HEK293 (cell line): ENCODE data around the gene RMND5B.
A peak's percentile ranks its signal among the peaks of the same experiment; 100 is the strongest.

Experiments
- KLF1 ChIP-seq: fragments of 450-650 bp; formaldehyde crosslinking; IDR thresholded peaks from 2 replicates; pipeline ENCODE4 v1.5.1; 2016; ENCODE audit warnings: missing biosample characterization, missing genetic modification characterization
- PRDM1 ChIP-seq: fragments of 450-650 bp; formaldehyde crosslinking; IDR thresholded peaks from 2 replicates; pipeline ENCODE4; 2016; ENCODE audit warnings: missing biosample characterization, missing genetic modification characterization
- ZIC2 ChIP-seq: fragments of 450-650 bp; formaldehyde crosslinking; IDR thresholded peaks from 2 replicates; pipeline ENCODE4 v1.5.1; 2016; ENCODE audit warnings: missing biosample characterization, missing genetic modification characterization
- ZNF132 ChIP-seq: fragments of 450-650 bp; formaldehyde crosslinking; IDR thresholded peaks from 2 replicates; pipeline ENCODE4 v1.5.1; 2017; ENCODE audit warnings: missing biosample characterization, missing genetic modification characterization, borderline replicate concordance
- ZNF133 ChIP-seq: fragments of 450-650 bp; formaldehyde crosslinking; IDR thresholded peaks from 2 replicates; pipeline ENCODE4 v1.5.1; 2016; ENCODE audit warnings: missing biosample characterization, missing genetic modification characterization
- ZNF266 ChIP-seq: fragments of 450-650 bp; formaldehyde crosslinking; IDR thresholded peaks from 2 replicates; pipeline ENCODE4 v1.5.1; 2016; ENCODE audit warnings: missing biosample characterization, missing genetic modification characterization, low read depth
- ZNF433 ChIP-seq: fragments of 450-650 bp; formaldehyde crosslinking; IDR thresholded peaks from 2 replicates; pipeline ENCODE4 v1.5.1; 2016; ENCODE audit warnings: missing biosample characterization, missing genetic modification characterization, low read depth
- ZNF560 ChIP-seq: fragments of 450-650 bp; formaldehyde crosslinking; IDR thresholded peaks from 2 replicates; pipeline ENCODE4 v1.5.1; 2017; ENCODE audit warnings: missing biosample characterization, missing genetic modification characterization, borderline replicate concordance
- ZNF621 ChIP-seq: fragments of 450-650 bp; formaldehyde crosslinking; IDR thresholded peaks from 2 replicates; pipeline ENCODE4 v1.5.1; 2017; ENCODE audit warnings: missing biosample characterization, missing genetic modification characterization
- ZNF785 ChIP-seq: fragments of 450-650 bp; formaldehyde crosslinking; IDR thresholded peaks from 2 replicates; pipeline ENCODE4 v1.5.1; 2016; ENCODE audit warnings: missing biosample characterization, missing genetic modification characterization
- ZNF830 ChIP-seq: fragments of 450-650 bp; IDR thresholded peaks from 2 replicates; pipeline ENCODE4 v1.5.0; 2018; ENCODE audit warnings: missing biosample characterization, missing genetic modification characterization, low read depth, mild to moderate bottlenecking, moderate library complexity
- ZNF837 ChIP-seq: fragments of 450-650 bp; formaldehyde crosslinking; IDR thresholded peaks from 2 replicates; pipeline ENCODE4 v1.5.1; 2016; ENCODE audit warnings: missing biosample characterization, missing genetic modification characterization
- ZSCAN30 ChIP-seq: fragments of 450-650 bp; IDR thresholded peaks from 2 replicates; pipeline ENCODE4 v1.5.1; 2018; ENCODE audit warnings: missing biosample characterization, mild to moderate bottlenecking, missing genetic modification characterization, moderate library complexity
- TF ChIP-seq, protein P1 (sequence below): fragments of 450-650 bp; formaldehyde crosslinking; conservative IDR thresholded peaks from 2 replicates; pipeline ENCODE4 v1.5.1; 2016; ENCODE audit warnings: low read depth, missing biosample characterization, missing genetic modification characterization
- TF ChIP-seq, protein P2 (sequence below): fragments of 450-650 bp; formaldehyde crosslinking; IDR thresholded peaks from 2 replicates; pipeline ENCODE4 v1.5.1; 2016; ENCODE audit warnings: missing biosample characterization, missing genetic modification characterization
- TF ChIP-seq, protein P3 (sequence below): IDR thresholded peaks from 2 replicates; pipeline ENCODE4 v1.6.1; 2011; ENCODE audit warnings: mild to moderate bottlenecking, low read depth, low read length, borderline replicate concordance
- TF ChIP-seq, protein P4 (sequence below): fragments of 450-650 bp; formaldehyde crosslinking; IDR thresholded peaks from 2 replicates; pipeline ENCODE4 v1.5.1; 2016; ENCODE audit warnings: missing biosample characterization, missing genetic modification characterization, low read depth

Gene RMND5B

DNA sequence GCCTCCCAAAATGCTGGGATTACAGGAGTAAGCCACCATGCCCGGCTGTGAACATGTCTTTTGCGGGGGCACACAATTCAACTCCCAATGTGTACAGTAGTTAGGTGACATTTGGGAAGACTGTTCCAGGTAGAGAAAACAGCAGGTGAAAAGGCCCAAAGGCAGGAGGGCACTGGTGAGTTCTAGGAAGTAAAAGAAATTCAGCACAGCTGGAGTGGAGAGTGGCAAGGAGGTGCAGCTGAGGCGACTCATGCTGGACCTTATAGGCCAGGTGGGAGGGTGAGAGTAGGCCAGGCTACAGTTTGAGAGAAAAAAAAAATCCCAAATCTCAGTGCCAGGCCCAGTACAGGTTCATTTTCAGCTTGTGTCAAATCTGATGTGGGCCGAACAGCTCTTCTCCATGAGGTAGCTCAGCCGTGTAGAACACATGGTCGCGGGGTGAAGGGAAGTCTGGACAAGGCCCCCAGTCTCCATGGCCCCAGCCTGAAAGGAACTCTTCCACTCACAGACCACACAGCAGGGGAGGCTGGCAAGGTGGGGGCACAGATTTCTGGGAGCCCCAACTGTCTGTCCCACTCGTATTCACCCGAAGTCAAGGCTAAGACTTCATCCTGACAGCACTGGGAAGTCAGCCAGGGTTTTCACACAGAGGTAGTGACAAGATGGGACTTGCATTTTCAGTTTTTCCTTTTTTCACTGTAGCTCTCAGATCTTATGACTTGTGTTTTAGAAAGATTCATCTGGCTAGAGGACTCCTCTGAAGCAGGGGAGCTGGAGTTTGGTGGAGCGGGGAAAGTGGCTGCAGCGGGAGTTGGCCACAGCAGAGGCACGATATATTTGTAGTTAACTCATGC is 69.0 kb downstream of the RMND5B start (continued):
- TF ChIP-seq, protein P1, sequence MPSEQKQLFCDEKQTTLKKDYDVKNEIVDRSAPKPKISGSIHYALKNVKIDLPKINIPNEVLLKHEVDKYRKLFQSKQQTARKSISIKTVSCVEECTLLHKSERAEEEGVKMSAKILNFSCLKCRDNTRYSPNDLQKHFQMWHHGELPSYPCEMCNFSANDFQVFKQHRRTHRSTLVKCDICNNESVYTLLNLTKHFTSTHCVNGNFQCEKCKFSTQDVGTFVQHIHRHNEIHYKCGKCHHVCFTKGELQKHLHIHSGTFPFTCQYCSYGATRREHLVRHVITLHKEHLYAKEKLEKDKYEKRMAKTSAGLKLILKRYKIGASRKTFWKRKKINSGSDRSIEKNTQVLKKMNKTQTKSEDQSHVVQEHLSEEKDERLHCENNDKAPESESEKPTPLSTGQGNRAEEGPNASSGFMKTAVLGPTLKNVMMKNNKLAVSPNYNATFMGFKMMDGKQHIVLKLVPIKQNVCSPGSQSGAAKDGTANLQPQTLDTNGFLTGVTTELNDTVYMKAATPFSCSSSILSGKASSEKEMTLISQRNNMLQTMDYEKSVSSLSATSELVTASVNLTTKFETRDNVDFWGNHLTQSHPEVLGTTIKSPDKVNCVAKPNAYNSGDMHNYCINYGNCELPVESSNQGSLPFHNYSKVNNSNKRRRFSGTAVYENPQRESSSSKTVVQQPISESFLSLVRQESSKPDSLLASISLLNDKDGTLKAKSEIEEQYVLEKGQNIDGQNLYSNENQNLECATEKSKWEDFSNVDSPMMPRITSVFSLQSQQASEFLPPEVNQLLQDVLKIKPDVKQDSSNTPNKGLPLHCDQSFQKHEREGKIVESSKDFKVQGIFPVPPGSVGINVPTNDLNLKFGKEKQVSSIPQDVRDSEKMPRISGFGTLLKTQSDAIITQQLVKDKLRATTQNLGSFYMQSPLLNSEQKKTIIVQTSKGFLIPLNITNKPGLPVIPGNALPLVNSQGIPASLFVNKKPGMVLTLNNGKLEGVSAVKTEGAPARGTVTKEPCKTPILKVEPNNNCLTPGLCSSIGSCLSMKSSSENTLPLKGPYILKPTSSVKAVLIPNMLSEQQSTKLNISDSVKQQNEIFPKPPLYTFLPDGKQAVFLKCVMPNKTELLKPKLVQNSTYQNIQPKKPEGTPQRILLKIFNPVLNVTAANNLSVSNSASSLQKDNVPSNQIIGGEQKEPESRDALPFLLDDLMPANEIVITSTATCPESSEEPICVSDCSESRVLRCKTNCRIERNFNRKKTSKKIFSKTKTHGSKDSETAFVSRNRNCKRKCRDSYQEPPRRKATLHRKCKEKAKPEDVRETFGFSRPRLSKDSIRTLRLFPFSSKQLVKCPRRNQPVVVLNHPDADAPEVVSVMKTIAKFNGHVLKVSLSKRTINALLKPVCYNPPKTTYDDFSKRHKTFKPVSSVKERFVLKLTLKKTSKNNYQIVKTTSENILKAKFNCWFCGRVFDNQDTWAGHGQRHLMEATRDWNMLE (tag by site-specific recombination) = no peak
- TF ChIP-seq ZNF266 (tag by site-specific recombination) = no peak
- TF ChIP-seq ZIC2 (tag by site-specific recombination) = peak; percentile 50
- TF ChIP-seq, protein P2, sequence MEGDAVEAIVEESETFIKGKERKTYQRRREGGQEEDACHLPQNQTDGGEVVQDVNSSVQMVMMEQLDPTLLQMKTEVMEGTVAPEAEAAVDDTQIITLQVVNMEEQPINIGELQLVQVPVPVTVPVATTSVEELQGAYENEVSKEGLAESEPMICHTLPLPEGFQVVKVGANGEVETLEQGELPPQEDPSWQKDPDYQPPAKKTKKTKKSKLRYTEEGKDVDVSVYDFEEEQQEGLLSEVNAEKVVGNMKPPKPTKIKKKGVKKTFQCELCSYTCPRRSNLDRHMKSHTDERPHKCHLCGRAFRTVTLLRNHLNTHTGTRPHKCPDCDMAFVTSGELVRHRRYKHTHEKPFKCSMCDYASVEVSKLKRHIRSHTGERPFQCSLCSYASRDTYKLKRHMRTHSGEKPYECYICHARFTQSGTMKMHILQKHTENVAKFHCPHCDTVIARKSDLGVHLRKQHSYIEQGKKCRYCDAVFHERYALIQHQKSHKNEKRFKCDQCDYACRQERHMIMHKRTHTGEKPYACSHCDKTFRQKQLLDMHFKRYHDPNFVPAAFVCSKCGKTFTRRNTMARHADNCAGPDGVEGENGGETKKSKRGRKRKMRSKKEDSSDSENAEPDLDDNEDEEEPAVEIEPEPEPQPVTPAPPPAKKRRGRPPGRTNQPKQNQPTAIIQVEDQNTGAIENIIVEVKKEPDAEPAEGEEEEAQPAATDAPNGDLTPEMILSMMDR (tag by site-specific recombination) = no peak
- peak; percentile 73 for TF ChIP-seq PRDM1 (tag by site-specific recombination)
- TF ChIP-seq ZNF133 (tag by site-specific recombination) = no peak
- no peak for TF ChIP-seq KLF1
- TF ChIP-seq ZNF433 (tag by site-specific recombination) = no peak
- TF ChIP-seq, protein P3, sequence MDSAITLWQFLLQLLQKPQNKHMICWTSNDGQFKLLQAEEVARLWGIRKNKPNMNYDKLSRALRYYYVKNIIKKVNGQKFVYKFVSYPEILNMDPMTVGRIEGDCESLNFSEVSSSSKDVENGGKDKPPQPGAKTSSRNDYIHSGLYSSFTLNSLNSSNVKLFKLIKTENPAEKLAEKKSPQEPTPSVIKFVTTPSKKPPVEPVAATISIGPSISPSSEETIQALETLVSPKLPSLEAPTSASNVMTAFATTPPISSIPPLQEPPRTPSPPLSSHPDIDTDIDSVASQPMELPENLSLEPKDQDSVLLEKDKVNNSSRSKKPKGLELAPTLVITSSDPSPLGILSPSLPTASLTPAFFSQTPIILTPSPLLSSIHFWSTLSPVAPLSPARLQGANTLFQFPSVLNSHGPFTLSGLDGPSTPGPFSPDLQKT = no peak
- no peak for TF ChIP-seq ZNF560
- TF ChIP-seq ZNF830 (tag by site-specific recombination) = no peak
- no peak for TF ChIP-seq ZNF621
- TF ChIP-seq ZNF785 (tag by site-specific recombination) = no peak
- TF ChIP-seq, protein P4, sequence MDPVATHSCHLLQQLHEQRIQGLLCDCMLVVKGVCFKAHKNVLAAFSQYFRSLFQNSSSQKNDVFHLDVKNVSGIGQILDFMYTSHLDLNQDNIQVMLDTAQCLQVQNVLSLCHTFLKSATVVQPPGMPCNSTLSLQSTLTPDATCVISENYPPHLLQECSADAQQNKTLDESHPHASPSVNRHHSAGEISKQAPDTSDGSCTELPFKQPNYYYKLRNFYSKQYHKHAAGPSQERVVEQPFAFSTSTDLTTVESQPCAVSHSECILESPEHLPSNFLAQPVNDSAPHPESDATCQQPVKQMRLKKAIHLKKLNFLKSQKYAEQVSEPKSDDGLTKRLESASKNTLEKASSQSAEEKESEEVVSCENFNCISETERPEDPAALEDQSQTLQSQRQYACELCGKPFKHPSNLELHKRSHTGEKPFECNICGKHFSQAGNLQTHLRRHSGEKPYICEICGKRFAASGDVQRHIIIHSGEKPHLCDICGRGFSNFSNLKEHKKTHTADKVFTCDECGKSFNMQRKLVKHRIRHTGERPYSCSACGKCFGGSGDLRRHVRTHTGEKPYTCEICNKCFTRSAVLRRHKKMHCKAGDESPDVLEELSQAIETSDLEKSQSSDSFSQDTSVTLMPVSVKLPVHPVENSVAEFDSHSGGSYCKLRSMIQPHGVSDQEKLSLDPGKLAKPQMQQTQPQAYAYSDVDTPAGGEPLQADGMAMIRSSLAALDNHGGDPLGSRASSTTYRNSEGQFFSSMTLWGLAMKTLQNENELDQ = no peak
- TF ChIP-seq ZNF837 (tag by site-specific recombination) = no peak
- TF ChIP-seq ZSCAN30 (tag by site-specific recombination) = no peak
- TF ChIP-seq ZNF132 = no peak
